GM10847 (cell line): ENCODE results near the gene ARHGEF7.

ENCODE experiments used
- POLR2A ChIP-seq: IDR thresholded peaks from 2 replicates; pipeline ENCODE4 v1.6.1; 2011; ENCODE audit not compliant: insufficient read length; ENCODE audit errors: extremely low read depth

The ARHGEF7 gene

GRCh38 chr13:111121506-111121905 is 6.4 kb downstream of the ARHGEF7 start:
- no peak for TF ChIP-seq POLR2A

GRCh38 chr13:111122056-111122455 is 6.9 kb downstream of the ARHGEF7 start:
- TF ChIP-seq POLR2A: no peak

DNA sequence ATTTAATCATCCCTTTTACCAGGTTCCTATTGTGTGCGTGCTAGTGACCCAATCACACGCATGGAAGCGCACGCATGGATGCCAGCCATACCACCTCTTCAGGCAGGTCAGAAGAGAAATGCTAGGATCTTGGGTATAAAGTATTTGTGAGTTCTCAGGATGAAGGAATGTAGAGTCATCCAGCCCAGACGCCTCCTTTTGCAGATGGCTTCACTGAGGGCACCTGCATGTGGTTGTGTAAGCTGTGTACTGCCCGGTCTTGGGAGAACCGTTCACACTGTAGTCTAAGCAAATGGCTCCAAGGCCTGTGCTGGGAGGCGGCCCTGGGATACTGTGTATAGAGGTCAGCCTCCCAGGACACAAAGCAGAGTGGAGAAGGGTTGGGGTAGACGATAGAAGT is 7.5 kb downstream of the ARHGEF7 start:
- no peak for TF ChIP-seq POLR2A

GRCh38 chr13:111123221-111123620 is 8.1 kb downstream of the ARHGEF7 start:
- no peak for TF ChIP-seq POLR2A

- TF ChIP-seq POLR2A: no peak
Measured at GRCh38 chr13:111123649-111124048, 8.5 kb downstream of the ARHGEF7 start.

DNA sequence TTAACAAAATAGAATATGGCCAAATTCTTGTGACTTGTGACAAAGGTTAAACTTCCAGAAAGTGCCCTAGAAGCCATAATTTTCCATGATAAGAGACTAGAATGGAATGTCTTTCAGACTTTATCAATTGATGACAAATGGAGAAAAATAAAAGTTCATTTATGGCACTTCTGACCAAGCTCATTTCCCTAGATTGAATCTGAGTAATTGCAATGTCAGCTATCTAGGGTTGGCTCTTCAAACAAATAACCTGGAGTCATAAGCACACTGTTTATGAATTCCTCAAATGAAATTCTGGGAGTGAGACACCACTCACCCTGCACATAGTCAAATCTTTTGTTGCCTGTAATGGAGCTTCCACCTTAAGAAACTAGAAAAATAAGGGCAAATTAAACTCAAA is 11.4 kb downstream of the ARHGEF7 start:
- TF ChIP-seq POLR2A: no peak

DNA sequence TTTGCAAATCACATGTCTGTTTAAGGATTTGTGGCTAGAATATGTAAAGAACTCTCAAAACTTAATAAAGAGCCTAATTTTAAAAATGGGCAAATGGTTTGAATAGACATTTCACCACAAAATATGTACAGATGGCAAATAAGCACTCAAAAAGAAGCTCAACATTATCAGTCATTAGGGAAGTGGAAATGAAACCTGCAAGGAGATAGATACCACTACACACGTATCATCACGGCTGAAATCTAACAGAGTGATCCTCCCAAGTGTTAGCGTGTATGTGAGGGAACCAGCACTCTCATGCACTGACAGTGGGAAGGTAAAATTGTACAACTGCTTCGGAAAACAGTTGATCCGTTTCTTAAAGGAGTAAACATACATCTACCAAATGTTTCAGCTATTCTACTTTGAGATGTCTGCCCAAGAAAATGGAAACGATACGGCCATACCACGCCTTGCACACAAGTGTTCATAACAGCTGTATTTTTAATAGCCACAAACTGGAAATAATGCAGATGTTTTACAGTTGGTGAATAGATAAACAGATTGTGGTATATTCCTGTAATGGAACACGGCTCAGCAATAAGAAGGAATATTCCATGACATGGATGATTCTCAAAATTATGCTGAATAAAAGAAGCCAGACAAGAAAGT is 14.5 kb downstream of the ARHGEF7 start:
- TF ChIP-seq POLR2A: no peak

- TF ChIP-seq POLR2A: no peak
Measured at GRCh38 chr13:111130116-111130508, 15.0 kb downstream of the ARHGEF7 start.

- no peak for TF ChIP-seq POLR2A
Measured at GRCh38 chr13:111131048-111131447, 15.9 kb downstream of the ARHGEF7 start.

- TF ChIP-seq POLR2A: no peak
Measured at GRCh38 chr13:111131611-111132010, 16.5 kb downstream of the ARHGEF7 start.

DNA sequence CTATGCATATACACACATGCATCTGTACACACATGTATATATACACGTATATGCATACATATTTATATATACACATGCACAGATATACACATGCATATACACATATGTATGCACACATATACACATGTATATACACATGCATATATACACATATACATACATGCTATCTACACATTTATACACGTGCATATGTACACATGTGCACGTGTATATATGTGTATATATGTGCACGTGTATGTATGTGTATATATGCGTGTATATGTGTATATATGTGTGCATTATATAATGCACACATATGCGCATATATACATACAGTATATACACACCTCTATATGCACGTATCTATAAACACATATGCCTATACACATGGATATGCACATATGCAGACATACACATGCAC is 17.8 kb downstream of the ARHGEF7 start:
- TF ChIP-seq POLR2A: no peak

GRCh38 chr13:111139452-111139851 is 24.3 kb downstream of the ARHGEF7 start:
- TF ChIP-seq POLR2A: no peak

DNA sequence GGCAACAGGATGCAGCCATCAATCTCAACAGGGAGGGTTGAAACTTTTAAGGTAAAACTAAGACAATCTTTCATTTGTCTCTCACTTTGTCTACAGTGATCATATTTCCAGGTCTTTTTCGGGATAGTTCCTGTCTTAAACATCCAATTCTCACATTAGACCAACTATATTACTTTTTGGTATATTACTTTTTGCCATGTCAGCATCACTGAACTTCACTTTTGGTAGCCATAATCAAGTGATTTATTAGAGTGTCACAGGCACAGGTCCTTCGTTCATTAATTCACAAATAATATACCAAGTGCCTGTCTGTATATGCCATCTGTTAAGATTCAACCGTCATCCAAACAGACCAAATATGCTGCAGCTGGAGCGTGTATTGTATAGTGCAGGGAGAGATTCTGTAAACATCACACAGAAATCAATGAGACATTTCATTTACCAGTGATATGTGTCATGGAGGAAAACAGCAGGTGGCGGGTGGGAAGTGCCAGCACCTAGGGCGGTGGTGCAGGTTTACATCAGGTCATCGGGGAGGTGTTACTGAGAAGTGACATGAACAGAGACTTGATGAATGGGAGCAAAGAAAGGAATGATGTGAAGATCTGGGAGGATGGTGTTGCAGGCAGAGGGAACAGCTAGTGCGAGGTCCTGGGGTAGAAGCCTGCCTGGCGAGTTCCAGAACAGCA is 24.9 kb downstream of the ARHGEF7 start:
- no peak for TF ChIP-seq POLR2A

- no peak for TF ChIP-seq POLR2A
Measured at GRCh38 chr13:111140562-111141105, 25.5 kb downstream of the ARHGEF7 start.

GRCh38 chr13:111142472-111142871 is 27.4 kb downstream of the ARHGEF7 start:
- TF ChIP-seq POLR2A: no peak

- no peak for TF ChIP-seq POLR2A
Measured at GRCh38 chr13:111143865-111144540, 28.9 kb downstream of the ARHGEF7 start.
